WTC11 (cell line): ENCODE measurements around the gene PHF12. TPM values are rescaled to one million over a fixed set of nuclear protein-coding genes. Genes with fewer than 3 reads are reported as not detected.

Experiments used
- ATAC-seq: fragments of 200-7000 bp; cut with Tn5 transposase; 2 replicates; pipeline ENCODE4 v1.10.0; 2021; ENCODE audit warnings: mild to moderate bottlenecking, moderate library complexity
- CTCF ChIA-PET: fragments of 300-600 bp; sonication (Branson Sonifier 250); formaldehyde crosslinking; loops from one replicate; lab custom pipeline; 2021; ENCODE audit warnings: antibody characterized with exemption; lab: Charles Lee
- POLR2A ChIA-PET: fragments of 350-600 bp; sonication (Branson Sonifier 250); formaldehyde crosslinking; loops from one replicate; lab custom pipeline; 2021; ENCODE audit warnings: antibody characterized with exemption; lab: Charles Lee
- DNase-seq: peaks from one replicate; pipeline ENCODE4 v3.0.0; 2021; ENCODE audit warnings: low spot score
- H3K27ac Mint-ChIP-seq: 2 replicates; pipeline ENCODE4 v1.8.0; 2021; ENCODE audit warnings: mixed read lengths
- H3K27me3 Mint-ChIP-seq: 2 replicates; pipeline ENCODE4 v1.8.0; 2021; ENCODE audit warnings: low read depth, mild to moderate bottlenecking, moderate library complexity, mixed read lengths
- H3K36me3 Mint-ChIP-seq: 2 replicates; pipeline ENCODE4 v1.8.0; 2021; ENCODE audit warnings: mixed read lengths
- H3K4me1 Mint-ChIP-seq: 2 replicates; pipeline ENCODE4 v1.8.0; 2022; ENCODE audit warnings: mixed read lengths
- H3K4me3 Mint-ChIP-seq: 2 replicates; pipeline ENCODE4 v1.8.0; 2021; ENCODE audit warnings: mild to moderate bottlenecking, moderate library complexity, mixed read lengths
- H3K9me3 Mint-ChIP-seq: 2 replicates; pipeline ENCODE4 v1.8.0; 2021; ENCODE audit warnings: mixed read lengths
- ARID4B ChIP-seq: sonication (generic); formaldehyde crosslinking; IDR thresholded peaks from 2 replicates; pipeline ENCODE4 v1.8.0; 2023; ENCODE audit warnings: missing genetic modification reagents, mild to moderate bottlenecking, borderline replicate concordance
- ATF6 ChIP-seq: sonication (generic); formaldehyde crosslinking; IDR thresholded peaks from 2 replicates; pipeline ENCODE4 v1.8.1; 2023; ENCODE audit warnings: mild to moderate bottlenecking, missing genetic modification reagents
- E2F4 ChIP-seq: sonication (generic); formaldehyde crosslinking; IDR thresholded peaks from 2 replicates; pipeline ENCODE4 v1.8.1; 2022; ENCODE audit warnings: low read depth, mild to moderate bottlenecking, moderate library complexity, missing genetic modification reagents, borderline replicate concordance
- ESRRA ChIP-seq: sonication (generic); formaldehyde crosslinking; IDR thresholded peaks from 2 replicates; pipeline ENCODE4 v1.8.1; 2022; ENCODE audit warnings: mild to moderate bottlenecking, missing genetic modification reagents, borderline replicate concordance
- ETV6 ChIP-seq: sonication (generic); formaldehyde crosslinking; IDR thresholded peaks from 2 replicates; pipeline ENCODE4 v1.8.1; 2022; ENCODE audit warnings: mild to moderate bottlenecking, missing genetic modification reagents
- FOXK1 ChIP-seq: sonication (generic); formaldehyde crosslinking; IDR thresholded peaks from 2 replicates; pipeline ENCODE4 v1.8.0; 2022; ENCODE audit warnings: mild to moderate bottlenecking, moderate library complexity, missing genetic modification reagents
- FOXP4 ChIP-seq: sonication (generic); formaldehyde crosslinking; IDR thresholded peaks from 2 replicates; pipeline ENCODE4 v1.8.0; 2022; ENCODE audit warnings: mild to moderate bottlenecking, missing genetic modification reagents
- GRHL2 ChIP-seq: fragments of 250-450 bp; sonication (Bioruptor Pico); IDR thresholded peaks from 2 replicates; pipeline ENCODE4 v1.8.0; 2022; ENCODE audit warnings: mild to moderate bottlenecking, moderate library complexity; ENCODE audit not compliant: insufficient replicate concordance, severe bottlenecking
- GTF2I ChIP-seq: fragments of 250-450 bp; sonication (Bioruptor Pico); conservative IDR thresholded peaks from 2 replicates; pipeline ENCODE4 v1.4.0; 2021; ENCODE audit warnings: mild to moderate bottlenecking
- HMGA2 ChIP-seq: fragments of 250-450 bp; sonication (Bioruptor Pico); IDR thresholded peaks from 2 replicates; pipeline ENCODE4 v1.4.0; 2021; ENCODE audit warnings: mild to moderate bottlenecking, moderate library complexity
- IRF2 ChIP-seq: sonication (generic); formaldehyde crosslinking; IDR thresholded peaks from 2 replicates; pipeline ENCODE4 v1.8.0; 2022; ENCODE audit warnings: low read depth, missing genetic modification reagents, borderline replicate concordance
- MAX ChIP-seq: sonication (generic); formaldehyde crosslinking; IDR thresholded peaks from 2 replicates; pipeline ENCODE4 v1.8.0; 2022; ENCODE audit warnings: mild to moderate bottlenecking, missing genetic modification reagents
- MXD4 ChIP-seq: fragments of 250-450 bp; sonication (Bioruptor Pico); IDR thresholded peaks from 2 replicates; pipeline ENCODE4 v1.8.0; 2021; ENCODE audit warnings: mild to moderate bottlenecking, moderate library complexity, borderline replicate concordance
- OVOL2 ChIP-seq: fragments of 250-450 bp; sonication (Bioruptor Pico); IDR thresholded peaks from 2 replicates; pipeline ENCODE4 v1.9.0; 2021; ENCODE audit warnings: mild to moderate bottlenecking, borderline replicate concordance
- SMAD3 ChIP-seq: sonication (generic); formaldehyde crosslinking; IDR thresholded peaks from 2 replicates; pipeline ENCODE4 v1.8.0; 2022; ENCODE audit warnings: missing genetic modification reagents, mild to moderate bottlenecking, borderline replicate concordance
- STAT6 ChIP-seq: sonication (generic); formaldehyde crosslinking; conservative IDR thresholded peaks from 2 replicates; pipeline ENCODE4 v1.8.1; 2023; ENCODE audit warnings: mild to moderate bottlenecking, low read depth, missing genetic modification reagents, moderate library complexity
- TP53 ChIP-seq: sonication (generic); formaldehyde crosslinking; IDR thresholded peaks from 2 replicates; pipeline ENCODE4 v1.8.1; 2023; ENCODE audit warnings: mild to moderate bottlenecking, missing genetic modification reagents
- ZMAT4 ChIP-seq: fragments of 250-450 bp; sonication (Bioruptor Pico); IDR thresholded peaks from 2 replicates; pipeline ENCODE4 v1.9.0; 2021; ENCODE audit warnings: mild to moderate bottlenecking
- ZNF317 ChIP-seq: sonication (generic); formaldehyde crosslinking; IDR thresholded peaks from 2 replicates; pipeline ENCODE4 v1.8.1; 2023; ENCODE audit warnings: low read depth, mild to moderate bottlenecking, moderate library complexity, missing genetic modification reagents, borderline replicate concordance
- ZNF416 ChIP-seq: fragments of 250-450 bp; sonication (Bioruptor Pico); IDR thresholded peaks from 2 replicates; pipeline ENCODE4 v1.9.0; 2021; ENCODE audit warnings: mild to moderate bottlenecking, inconsistent platforms
- ZNF671 ChIP-seq: fragments of 250-450 bp; sonication (Bioruptor Pico); IDR thresholded peaks from 2 replicates; pipeline ENCODE4 v1.8.0; 2021; ENCODE audit warnings: mild to moderate bottlenecking
- total RNA-seq: library from RNA; stranded (reverse); gene quantifications from 3 replicates; pipeline ENCODE4 v1.2.3, GENCODE V29; 2021

The PHF12 gene
- total RNA-seq, 1 experiment from 2014 or later: 69.8 TPM

- CTCF ChIA-PET: interaction anchor here (0.9 to 9.0 kb wide), 3 partner anchors 28 to 178 kb away, joined by 5 to 103 read pairs (median 8); partner anchors contain the start of genes NEK8 and TLCD1
- peaks cover 53% of the 10 kb centered on the region for H3K36me3 Mint-ChIP-seq
- POLR2A ChIA-PET: no interaction called here
- no peaks in the 10 kb centered on the region for H3K27me3 Mint-ChIP-seq
- no peak for TF ChIP-seq MXD4 (CRISPR knock-in tag)
- TF ChIP-seq IRF2 (CRISPR knock-in tag): no peak
- TF ChIP-seq ATF6 (CRISPR knock-in tag): no peak
- no peak for TF ChIP-seq ZNF317 (CRISPR knock-in tag)
- TF ChIP-seq SMAD3 (CRISPR knock-in tag): no peak
- no peak for TF ChIP-seq ESRRA (CRISPR knock-in tag)
- no peak for TF ChIP-seq ZNF671 (CRISPR knock-in tag)
- no peak for TF ChIP-seq ARID4B (CRISPR knock-in tag)
- no peak for TF ChIP-seq TP53 (CRISPR knock-in tag)
- no peak for TF ChIP-seq ETV6 (CRISPR knock-in tag)
- TF ChIP-seq, all 79 proteins: peak for 0
- Mint-ChIP-seq H3K27ac (peak overlapping the region; percentile 76; the same call in 1 of the 2 replicates), H3K4me3 (no peak overlapping the region), H3K9me3 (no peaks in the 10 kb centered on the region), H3K4me1 (peaks cover 43% of the 10 kb centered on the region)
- no peak for ATAC-seq
- DNase-seq: no peak
Measured at GRCh38 chr17:28906706-28907438, 44.4 kb downstream of the PHF12 start.

GRCh38 chr17:28906276-28906675, 45.0 kb downstream of the PHF12 start:
- Mint-ChIP-seq H3K27me3 (no peaks in the 10 kb centered on the region), H3K4me1 (peaks cover 47% of the 10 kb centered on the region), H3K27ac (peak overlapping the region; percentile 57; the same call in 1 of the 2 replicates), H3K36me3 (peaks cover 47% of the 10 kb centered on the region), H3K9me3 (no peaks in the 10 kb centered on the region), H3K4me3 (no peak overlapping the region)
- ChIA-PET POLR2A (no interaction called here), CTCF (interaction anchor here (2.2 to 9.0 kb wide), 2 partner anchors 47 to 178 kb away, joined by 8 to 103 read pairs; partner anchors contain the start of genes NEK8 and TLCD1)
- no peak for DNase-seq
- ATAC-seq: no peak
- TF ChIP-seq FOXP4 (CRISPR knock-in tag): no peak
- TF ChIP-seq FOXK1: no peak
- TF ChIP-seq STAT6 (CRISPR knock-in tag): no peak
- no peak for TF ChIP-seq GRHL2 (CRISPR knock-in tag)
- TF ChIP-seq GTF2I (CRISPR knock-in tag): no peak
- no peak for TF ChIP-seq HMGA2 (CRISPR knock-in tag)
- no peak for TF ChIP-seq OVOL2 (CRISPR knock-in tag)
- TF ChIP-seq ZNF317 (CRISPR knock-in tag): no peak
- TF ChIP-seq E2F4 (CRISPR knock-in tag): no peak
- no peak for TF ChIP-seq MAX
- no peak for TF ChIP-seq ZMAT4 (CRISPR knock-in tag)
- TF ChIP-seq ZNF416 (CRISPR knock-in tag): no peak
